Measurements from ENCODE around the gene NCOA5.

NCOA5 gene

GRCh38 chr20:46027245-46027853 lies 62.4 kb downstream of the NCOA5 start:
- DNase-seq (ENCODE audit: insufficient read length, low spot score) (no peak), FAIRE-seq (no peak)
- TF ChIP-seq POU2F2 (IDR thresholded peaks at IDR 0.05; ENCODE audit: low read depth, low read length) (no peak), PAX5 (IDR thresholded peaks at IDR 0.05; ENCODE audit: insufficient read depth, low read length, severe bottlenecking) (no peak), TAF1 (IDR thresholded peaks at IDR 0.05; ENCODE audit: low read depth, low read length) (no peak), SPI1 (IDR thresholded peaks at IDR 0.05; ENCODE audit: low read depth, low read length) (no peak), POLR2A (IDR thresholded peaks at IDR 0.05; ENCODE audit: low read depth, low read length) (no peak), POLR2AphosphoS5 (IDR thresholded peaks at IDR 0.05; ENCODE audit: low read depth, low read length) (no peak)

GRCh38 chr20:46025376-46025783 lies 64.4 kb downstream of the NCOA5 start:
- no peak for DNase-seq (ENCODE audit: insufficient read length, low spot score)
- TF ChIP-seq POLR2AphosphoS5 (IDR thresholded peaks at IDR 0.05; ENCODE audit: low read depth, low read length) = no peak
- no peak for TF ChIP-seq PAX5 (IDR thresholded peaks at IDR 0.05; ENCODE audit: insufficient read depth, low read length, severe bottlenecking)
- TF ChIP-seq POLR2A (IDR thresholded peaks at IDR 0.05; ENCODE audit: low read depth, low read length) = no peak
- TF ChIP-seq POU2F2 (IDR thresholded peaks at IDR 0.05; ENCODE audit: low read depth, low read length) = no peak
- no peak for TF ChIP-seq TAF1 (IDR thresholded peaks at IDR 0.05; ENCODE audit: low read depth, low read length)
- no peak for TF ChIP-seq SPI1 (IDR thresholded peaks at IDR 0.05; ENCODE audit: low read depth, low read length)
- no peak for FAIRE-seq

GRCh38 chr20:46023999-46024398 lies 65.8 kb downstream of the NCOA5 start:
- FAIRE-seq (no peak), DNase-seq (ENCODE audit: insufficient read length, low spot score) (no peak)
- no peak for TF ChIP-seq POU2F2 (IDR thresholded peaks at IDR 0.05; ENCODE audit: low read depth, low read length)

- FAIRE-seq (no peak), DNase-seq (ENCODE audit: insufficient read length, low spot score) (no peak)
- TF ChIP-seq POU2F2 (IDR thresholded peaks at IDR 0.05; ENCODE audit: low read depth, low read length) (no peak), TAF1 (IDR thresholded peaks at IDR 0.05; ENCODE audit: low read depth, low read length) (no peak), PAX5 (IDR thresholded peaks at IDR 0.05; ENCODE audit: insufficient read depth, low read length, severe bottlenecking) (no peak), SPI1 (IDR thresholded peaks at IDR 0.05; ENCODE audit: low read depth, low read length) (no peak), POLR2AphosphoS5 (IDR thresholded peaks at IDR 0.05; ENCODE audit: low read depth, low read length) (no peak), POLR2A (IDR thresholded peaks at IDR 0.05; ENCODE audit: low read depth, low read length) (no peak)
Observed at GRCh38 chr20:46023148-46023484, 66.6 kb downstream of the NCOA5 start.

GRCh38 chr20:46022411-46023147 lies 67.2 kb downstream of the NCOA5 start:
- FAIRE-seq = no peak
- TF ChIP-seq POLR2AphosphoS5 (IDR thresholded peaks at IDR 0.05; ENCODE audit: low read depth, low read length) (no peak), SPI1 (IDR thresholded peaks at IDR 0.05; ENCODE audit: low read depth, low read length) (no peak), TAF1 (IDR thresholded peaks at IDR 0.05; ENCODE audit: low read depth, low read length) (no peak)
- peak; percentile 68 for DNase-seq (ENCODE audit: insufficient read length, low spot score)

GRCh38 chr20:46021361-46022359 lies 68.1 kb downstream of the NCOA5 start:
- TF ChIP-seq POLR2A (IDR thresholded peaks at IDR 0.05; ENCODE audit: low read depth, low read length) = no peak
- no peak for TF ChIP-seq POLR2AphosphoS5 (IDR thresholded peaks at IDR 0.05; ENCODE audit: low read depth, low read length)
- no peak for TF ChIP-seq SPI1 (IDR thresholded peaks at IDR 0.05; ENCODE audit: low read depth, low read length)
- TF ChIP-seq TAF1 (IDR thresholded peaks at IDR 0.05; ENCODE audit: low read depth, low read length) = no peak
- peak; percentile 72 for FAIRE-seq
- DNase-seq (ENCODE audit: insufficient read length, low spot score) = peak; percentile 69

GRCh38 chr20:46020555-46020954 lies 69.2 kb downstream of the NCOA5 start:
- FAIRE-seq = no peak
- no peak for DNase-seq (ENCODE audit: insufficient read length, low spot score)
- TF ChIP-seq TAF1 (IDR thresholded peaks at IDR 0.05; ENCODE audit: low read depth, low read length) = no peak
- no peak for TF ChIP-seq POU2F2 (IDR thresholded peaks at IDR 0.05; ENCODE audit: low read depth, low read length)
- TF ChIP-seq SPI1 (IDR thresholded peaks at IDR 0.05; ENCODE audit: low read depth, low read length) = no peak
- no peak for TF ChIP-seq POLR2A (IDR thresholded peaks at IDR 0.05; ENCODE audit: low read depth, low read length)
- TF ChIP-seq POLR2AphosphoS5 (IDR thresholded peaks at IDR 0.05; ENCODE audit: low read depth, low read length) = no peak
- TF ChIP-seq PAX5 (IDR thresholded peaks at IDR 0.05; ENCODE audit: insufficient read depth, low read length, severe bottlenecking) = no peak

- FAIRE-seq = no peak
- TF ChIP-seq PAX5 (IDR thresholded peaks at IDR 0.05; ENCODE audit: insufficient read depth, low read length, severe bottlenecking) (no peak), SPI1 (IDR thresholded peaks at IDR 0.05; ENCODE audit: low read depth, low read length) (no peak), TAF1 (IDR thresholded peaks at IDR 0.05; ENCODE audit: low read depth, low read length) (no peak), POU2F2 (IDR thresholded peaks at IDR 0.05; ENCODE audit: low read depth, low read length) (no peak), POLR2A (IDR thresholded peaks at IDR 0.05; ENCODE audit: low read depth, low read length) (no peak), POLR2AphosphoS5 (IDR thresholded peaks at IDR 0.05; ENCODE audit: low read depth, low read length) (no peak)
- DNase-seq (ENCODE audit: insufficient read length, low spot score) = no peak
Observed at GRCh38 chr20:46018611-46019010, 71.2 kb downstream of the NCOA5 start.

- TF ChIP-seq POLR2A (IDR thresholded peaks at IDR 0.05; ENCODE audit: low read depth, low read length) (no peak), PAX5 (IDR thresholded peaks at IDR 0.05; ENCODE audit: insufficient read depth, low read length, severe bottlenecking) (no peak), SPI1 (IDR thresholded peaks at IDR 0.05; ENCODE audit: low read depth, low read length) (0 out of 2 replicates have a peak, but pooled peaks have one; percentile 16), POU2F2 (IDR thresholded peaks at IDR 0.05; ENCODE audit: low read depth, low read length) (no peak), TAF1 (IDR thresholded peaks at IDR 0.05; ENCODE audit: low read depth, low read length) (no peak), POLR2AphosphoS5 (IDR thresholded peaks at IDR 0.05; ENCODE audit: low read depth, low read length) (no peak)
- FAIRE-seq = no peak
- no peak for DNase-seq (ENCODE audit: insufficient read length, low spot score)
Observed at GRCh38 chr20:46018112-46018511, 71.7 kb downstream of the NCOA5 start.
